Lower leg skin (tissue), 3 donors: Measurements from ENCODE around the gene GNAS.

ENCODE experiments used
- POLR2A ChIP-seq, 2 donors: fragments of 450-650 bp; IDR thresholded peaks; one replicate each; pipeline ENCODE4 v1.6.1; 2016 to 2017; ENCODE audit warnings: antibody characterized with exemption in 2 of 2, mild to moderate bottlenecking in 1 of 2, moderate library complexity in 1 of 2
- TF ChIP-seq, protein P1 (sequence below), 3 donors: fragments of 450-650 bp; IDR thresholded peaks; one replicate each; pipeline ENCODE4 v1.5.1; 2016; ENCODE audit warnings: antibody characterized with exemption in 3 of 3, mild to moderate bottlenecking in 3 of 3, moderate library complexity in 2 of 3

DNA sequence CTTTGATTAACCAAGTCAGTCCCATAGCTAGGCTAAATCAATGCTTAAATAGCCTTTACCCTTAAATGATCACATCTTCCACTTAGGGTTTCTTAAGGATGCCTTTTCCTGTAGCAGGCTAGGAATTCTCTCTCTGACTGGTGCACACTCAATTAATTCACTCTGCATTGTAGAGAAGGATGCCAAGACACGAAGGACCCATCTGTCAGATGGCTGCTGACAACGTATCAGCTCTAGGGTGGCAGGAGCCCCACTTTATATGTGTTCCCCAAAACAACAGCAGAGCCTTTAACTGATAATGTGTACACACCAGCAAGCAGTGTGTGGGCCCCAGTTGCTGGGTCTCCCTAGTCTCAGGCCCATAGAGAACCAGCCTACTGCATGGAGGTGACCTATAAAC lies 13.3 kb downstream of the GNAS start:
- TF ChIP-seq, protein P1, sequence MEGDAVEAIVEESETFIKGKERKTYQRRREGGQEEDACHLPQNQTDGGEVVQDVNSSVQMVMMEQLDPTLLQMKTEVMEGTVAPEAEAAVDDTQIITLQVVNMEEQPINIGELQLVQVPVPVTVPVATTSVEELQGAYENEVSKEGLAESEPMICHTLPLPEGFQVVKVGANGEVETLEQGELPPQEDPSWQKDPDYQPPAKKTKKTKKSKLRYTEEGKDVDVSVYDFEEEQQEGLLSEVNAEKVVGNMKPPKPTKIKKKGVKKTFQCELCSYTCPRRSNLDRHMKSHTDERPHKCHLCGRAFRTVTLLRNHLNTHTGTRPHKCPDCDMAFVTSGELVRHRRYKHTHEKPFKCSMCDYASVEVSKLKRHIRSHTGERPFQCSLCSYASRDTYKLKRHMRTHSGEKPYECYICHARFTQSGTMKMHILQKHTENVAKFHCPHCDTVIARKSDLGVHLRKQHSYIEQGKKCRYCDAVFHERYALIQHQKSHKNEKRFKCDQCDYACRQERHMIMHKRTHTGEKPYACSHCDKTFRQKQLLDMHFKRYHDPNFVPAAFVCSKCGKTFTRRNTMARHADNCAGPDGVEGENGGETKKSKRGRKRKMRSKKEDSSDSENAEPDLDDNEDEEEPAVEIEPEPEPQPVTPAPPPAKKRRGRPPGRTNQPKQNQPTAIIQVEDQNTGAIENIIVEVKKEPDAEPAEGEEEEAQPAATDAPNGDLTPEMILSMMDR (IDR thresholded peaks at IDR 0.05): no peak
- no peak for TF ChIP-seq POLR2A (IDR thresholded peaks at IDR 0.05)
